ENCODE data around the gene RAMP2. TPM values are rescaled to one million over a fixed set of nuclear protein-coding genes. Genes with fewer than 3 reads are reported as not detected.

RAMP2 gene
- total and polyA plus RNA-seq, 2 of the 13 experiments (the other 11 are each of a cell fraction or from before 2014, with no cell fraction given): 1.4 to 5.2 TPM

DNA sequence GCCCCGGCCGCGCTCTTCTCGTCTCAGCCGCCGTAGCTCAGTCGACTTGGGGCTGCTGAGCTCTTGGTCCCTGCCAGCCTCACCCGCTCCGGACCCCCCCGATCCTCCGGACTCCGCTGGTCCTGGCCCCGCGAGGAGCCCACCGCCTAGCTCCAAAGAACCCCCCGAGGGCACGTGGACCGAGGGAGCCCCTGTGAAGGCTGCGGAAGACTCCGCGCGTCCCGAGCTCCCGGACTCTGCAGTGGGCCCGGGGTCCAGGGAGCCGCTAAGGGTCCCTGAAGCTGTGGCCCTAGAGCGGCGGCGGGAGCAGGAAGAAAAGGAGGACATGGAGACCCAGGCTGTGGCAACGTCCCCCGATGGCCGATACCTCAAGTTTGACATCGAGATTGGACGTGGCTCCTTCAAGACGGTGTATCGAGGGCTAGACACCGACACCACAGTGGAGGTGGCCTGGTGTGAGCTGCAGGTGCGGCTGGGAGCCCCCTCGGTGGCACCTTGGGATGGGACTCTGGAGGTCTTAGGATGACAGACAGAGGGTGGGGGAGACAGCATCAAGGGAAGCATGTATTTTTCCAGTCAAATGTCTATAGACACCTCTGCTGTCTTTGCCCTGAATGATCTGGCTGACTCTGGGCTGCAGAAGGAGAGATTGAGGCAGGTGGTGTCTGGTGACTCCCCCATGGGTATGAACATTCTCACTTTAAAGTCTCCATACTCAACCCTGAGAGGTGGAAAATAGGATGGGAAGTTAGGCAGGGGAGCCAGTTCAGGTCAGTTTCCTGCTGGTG lies 20.0 kb downstream of the RAMP2 start (continued):
- TF ChIP-seq, protein P1, sequence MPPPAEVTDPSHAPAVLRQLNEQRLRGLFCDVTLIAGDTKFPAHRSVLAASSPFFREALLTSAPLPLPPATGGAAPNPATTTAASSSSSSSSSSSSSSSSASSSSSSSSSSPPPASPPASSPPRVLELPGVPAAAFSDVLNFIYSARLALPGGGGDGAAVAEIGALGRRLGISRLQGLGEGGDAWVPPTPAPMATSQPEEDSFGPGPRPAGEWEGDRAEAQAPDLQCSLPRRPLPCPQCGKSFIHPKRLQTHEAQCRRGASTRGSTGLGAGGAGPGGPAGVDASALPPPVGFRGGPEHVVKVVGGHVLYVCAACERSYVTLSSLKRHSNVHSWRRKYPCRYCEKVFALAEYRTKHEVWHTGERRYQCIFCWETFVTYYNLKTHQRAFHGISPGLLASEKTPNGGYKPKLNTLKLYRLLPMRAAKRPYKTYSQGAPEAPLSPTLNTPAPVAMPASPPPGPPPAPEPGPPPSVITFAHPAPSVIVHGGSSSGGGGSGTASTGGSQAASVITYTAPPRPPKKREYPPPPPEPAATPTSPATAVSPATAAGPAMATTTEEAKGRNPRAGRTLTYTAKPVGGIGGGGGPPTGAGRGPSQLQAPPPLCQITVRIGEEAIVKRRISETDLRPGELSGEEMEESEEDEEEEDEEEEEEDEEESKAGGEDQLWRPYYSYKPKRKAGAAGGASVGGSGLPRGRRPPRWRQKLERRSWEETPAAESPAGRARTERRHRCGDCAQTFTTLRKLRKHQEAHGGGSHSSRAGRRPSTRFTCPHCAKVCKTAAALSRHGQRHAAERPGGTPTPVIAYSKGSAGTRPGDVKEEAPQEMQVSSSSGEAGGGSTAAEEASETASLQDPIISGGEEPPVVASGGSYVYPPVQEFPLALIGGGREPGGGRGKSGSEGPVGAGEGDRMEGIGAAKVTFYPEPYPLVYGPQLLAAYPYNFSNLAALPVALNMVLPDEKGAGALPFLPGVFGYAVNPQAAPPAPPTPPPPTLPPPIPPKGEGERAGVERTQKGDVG (CRISPR knock-in tag; IDR thresholded peaks at IDR 0.05; ENCODE audit: borderline replicate concordance): no peak
- TF ChIP-seq THAP11 (CRISPR knock-in tag; IDR thresholded peaks at IDR 0.05) (no peak), ZNF382 (CRISPR knock-in tag; IDR thresholded peaks at IDR 0.05; ENCODE audit: borderline replicate concordance) (no peak), ZNF644 (CRISPR knock-in tag; IDR thresholded peaks at IDR 0.05; ENCODE audit: low read depth) (no peak), GABPB1 (CRISPR knock-in tag; IDR thresholded peaks at IDR 0.05) (peak; percentile 9), PCBP1 (IDR thresholded peaks at IDR 0.05; ENCODE audit: borderline replicate concordance, low read depth, low read length) (no peak), MIER2 (CRISPR knock-in tag; IDR thresholded peaks at IDR 0.05) (no peak), ZNF589 (CRISPR knock-in tag; conservative IDR thresholded peaks at IDR 0.05) (no peak), NFRKB (IDR thresholded peaks at IDR 0.05) (no peak), REPIN1 (CRISPR knock-in tag; IDR thresholded peaks at IDR 0.05; ENCODE audit: borderline replicate concordance, low read depth) (peak; percentile 37; the same call in 1 of the 2 replicates), TMF1 (CRISPR knock-in tag; IDR thresholded peaks at IDR 0.05; ENCODE audit: low read depth) (no peak), MED8 (CRISPR knock-in tag; IDR thresholded peaks at IDR 0.05; ENCODE audit: insufficient replicate concordance) (no peak), EZH2 (conservative IDR thresholded peaks at IDR 0.05; ENCODE audit: low read depth, low read length) (no peak)
- TF ChIP-seq, protein P2, sequence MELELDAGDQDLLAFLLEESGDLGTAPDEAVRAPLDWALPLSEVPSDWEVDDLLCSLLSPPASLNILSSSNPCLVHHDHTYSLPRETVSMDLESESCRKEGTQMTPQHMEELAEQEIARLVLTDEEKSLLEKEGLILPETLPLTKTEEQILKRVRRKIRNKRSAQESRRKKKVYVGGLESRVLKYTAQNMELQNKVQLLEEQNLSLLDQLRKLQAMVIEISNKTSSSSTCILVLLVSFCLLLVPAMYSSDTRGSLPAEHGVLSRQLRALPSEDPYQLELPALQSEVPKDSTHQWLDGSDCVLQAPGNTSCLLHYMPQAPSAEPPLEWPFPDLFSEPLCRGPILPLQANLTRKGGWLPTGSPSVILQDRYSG (CRISPR knock-in tag; IDR thresholded peaks at IDR 0.05): 0 out of 2 replicates have a peak, but pooled peaks have one; percentile 16
- TF ChIP-seq, protein P3, sequence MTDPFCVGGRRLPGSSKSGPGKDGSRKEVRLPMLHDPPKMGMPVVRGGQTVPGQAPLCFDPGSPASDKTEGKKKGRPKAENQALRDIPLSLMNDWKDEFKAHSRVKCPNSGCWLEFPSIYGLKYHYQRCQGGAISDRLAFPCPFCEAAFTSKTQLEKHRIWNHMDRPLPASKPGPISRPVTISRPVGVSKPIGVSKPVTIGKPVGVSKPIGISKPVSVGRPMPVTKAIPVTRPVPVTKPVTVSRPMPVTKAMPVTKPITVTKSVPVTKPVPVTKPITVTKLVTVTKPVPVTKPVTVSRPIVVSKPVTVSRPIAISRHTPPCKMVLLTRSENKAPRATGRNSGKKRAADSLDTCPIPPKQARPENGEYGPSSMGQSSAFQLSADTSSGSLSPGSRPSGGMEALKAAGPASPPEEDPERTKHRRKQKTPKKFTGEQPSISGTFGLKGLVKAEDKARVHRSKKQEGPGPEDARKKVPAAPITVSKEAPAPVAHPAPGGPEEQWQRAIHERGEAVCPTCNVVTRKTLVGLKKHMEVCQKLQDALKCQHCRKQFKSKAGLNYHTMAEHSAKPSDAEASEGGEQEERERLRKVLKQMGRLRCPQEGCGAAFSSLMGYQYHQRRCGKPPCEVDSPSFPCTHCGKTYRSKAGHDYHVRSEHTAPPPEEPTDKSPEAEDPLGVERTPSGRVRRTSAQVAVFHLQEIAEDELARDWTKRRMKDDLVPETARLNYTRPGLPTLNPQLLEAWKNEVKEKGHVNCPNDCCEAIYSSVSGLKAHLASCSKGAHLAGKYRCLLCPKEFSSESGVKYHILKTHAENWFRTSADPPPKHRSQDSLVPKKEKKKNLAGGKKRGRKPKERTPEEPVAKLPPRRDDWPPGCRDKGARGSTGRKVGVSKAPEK (CRISPR knock-in tag; IDR thresholded peaks at IDR 0.05; ENCODE audit: borderline replicate concordance): no peak
- TF ChIP-seq, protein P4, sequence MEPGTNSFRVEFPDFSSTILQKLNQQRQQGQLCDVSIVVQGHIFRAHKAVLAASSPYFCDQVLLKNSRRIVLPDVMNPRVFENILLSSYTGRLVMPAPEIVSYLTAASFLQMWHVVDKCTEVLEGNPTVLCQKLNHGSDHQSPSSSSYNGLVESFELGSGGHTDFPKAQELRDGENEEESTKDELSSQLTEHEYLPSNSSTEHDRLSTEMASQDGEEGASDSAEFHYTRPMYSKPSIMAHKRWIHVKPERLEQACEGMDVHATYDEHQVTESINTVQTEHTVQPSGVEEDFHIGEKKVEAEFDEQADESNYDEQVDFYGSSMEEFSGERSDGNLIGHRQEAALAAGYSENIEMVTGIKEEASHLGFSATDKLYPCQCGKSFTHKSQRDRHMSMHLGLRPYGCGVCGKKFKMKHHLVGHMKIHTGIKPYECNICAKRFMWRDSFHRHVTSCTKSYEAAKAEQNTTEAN (CRISPR knock-in tag; conservative IDR thresholded peaks at IDR 0.05): no peak
